Muscle layer of duodenum (tissue), 2 donors: Measurements from ENCODE around the gene PTPRN2.
"Not testable (repeated sequence)": the region's sequence is repeated elsewhere in the genome, so short reads cannot be mapped to it uniquely, and the experiment has no call there.

Source experiments
- H3K27ac ChIP-seq: one replicate; pipeline ENCODE4 v1.7.0; 2013; ENCODE audit warnings: mild to moderate bottlenecking, low read length
- H3K27me3 ChIP-seq: one replicate; pipeline ENCODE4 v1.7.0; 2013; ENCODE audit warnings: low read depth, mild to moderate bottlenecking, control low read depth, low read length
- H3K36me3 ChIP-seq, 2 donors: one replicate each; pipeline ENCODE4 v1.7.0; 2013; ENCODE audit warnings: low read length in 2 of 2, control low read depth in 1 of 2, mild to moderate bottlenecking in 1 of 2; ENCODE audit not compliant: insufficient read depth in 2 of 2, control insufficient read depth in 1 of 2
- H3K4me1 ChIP-seq, 2 donors: one replicate each; pipeline ENCODE4 v1.7.0; 2013; ENCODE audit warnings: low read length in 2 of 2, mild to moderate bottlenecking in 2 of 2, control low read depth in 1 of 2, moderate library complexity in 1 of 2; ENCODE audit not compliant: insufficient read depth in 2 of 2, control insufficient read depth in 1 of 2
- H3K4me3 ChIP-seq, 2 donors: one replicate each; pipeline ENCODE4 v1.7.0; 2013; ENCODE audit warnings: low read length in 2 of 2, low read depth in 1 of 2, mild to moderate bottlenecking in 1 of 2
- H3K9me3 ChIP-seq, 2 donors: one replicate each; pipeline ENCODE4 v1.7.0; 2013; ENCODE audit warnings: low read length in 2 of 2, control low read depth in 1 of 2, mild to moderate bottlenecking in 1 of 2; ENCODE audit not compliant: control insufficient read depth in 1 of 2
- donor health status: healthy.

PTPRN2 gene

DNA sequence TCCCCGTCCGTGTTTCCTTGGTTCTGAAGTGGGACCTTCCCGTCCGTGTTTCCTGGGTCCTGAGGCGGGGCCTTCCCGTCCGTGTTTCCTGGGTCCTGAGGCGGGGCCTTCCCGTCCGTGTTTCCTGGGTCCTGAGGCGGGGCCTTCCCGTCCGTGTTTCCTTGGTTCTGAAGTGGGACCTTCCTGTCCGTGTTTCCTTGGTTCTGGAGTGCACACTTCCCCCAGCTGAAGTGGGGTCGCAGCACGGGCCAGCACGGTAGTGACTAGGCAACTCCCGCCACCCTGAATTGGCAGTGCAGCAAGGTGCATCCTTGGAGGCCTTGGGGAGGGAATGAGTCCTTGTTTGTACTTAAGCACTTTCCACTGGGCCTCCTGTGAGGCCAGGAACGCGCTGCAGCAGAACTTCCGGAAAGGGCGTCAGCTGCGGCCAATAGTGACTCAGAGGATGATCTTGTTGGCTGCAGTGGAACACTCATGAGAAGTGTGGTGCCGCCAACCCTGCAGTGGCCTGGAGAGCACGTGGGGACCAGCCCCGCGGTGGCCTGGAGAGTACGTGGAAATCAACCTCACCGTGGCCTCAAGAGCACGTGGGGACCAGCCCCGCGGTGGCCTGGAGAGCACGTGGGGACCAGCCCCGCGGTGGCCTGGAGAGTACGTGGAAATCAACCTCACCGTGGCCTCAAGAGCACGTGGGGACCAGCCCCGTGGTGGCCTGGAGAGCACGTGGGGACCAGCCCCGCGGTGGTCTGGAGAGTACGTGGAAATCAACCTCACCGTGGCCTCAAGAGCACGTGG, 685.6 kb downstream of the PTPRN2 start:
- H3K27me3 ChIP-seq, H3K36me3 ChIP-seq, H3K27ac ChIP-seq, H3K4me1 ChIP-seq, H3K4me3 ChIP-seq, H3K9me3 ChIP-seq: not testable (repeated sequence)

- H3K27ac ChIP-seq: no peak overlapping the region
- H3K4me1 ChIP-seq: no peaks in the 10 kb centered on the region
- H3K4me3 ChIP-seq: no peak overlapping the region
- H3K27me3 ChIP-seq: no peaks in the 10 kb centered on the region
- H3K9me3 ChIP-seq: no peaks in the 10 kb centered on the region
- H3K36me3 ChIP-seq: no peaks in the 10 kb centered on the region
Measured at GRCh38 chr7:157901166-157901565, 686.5 kb downstream of the PTPRN2 start.

DNA sequence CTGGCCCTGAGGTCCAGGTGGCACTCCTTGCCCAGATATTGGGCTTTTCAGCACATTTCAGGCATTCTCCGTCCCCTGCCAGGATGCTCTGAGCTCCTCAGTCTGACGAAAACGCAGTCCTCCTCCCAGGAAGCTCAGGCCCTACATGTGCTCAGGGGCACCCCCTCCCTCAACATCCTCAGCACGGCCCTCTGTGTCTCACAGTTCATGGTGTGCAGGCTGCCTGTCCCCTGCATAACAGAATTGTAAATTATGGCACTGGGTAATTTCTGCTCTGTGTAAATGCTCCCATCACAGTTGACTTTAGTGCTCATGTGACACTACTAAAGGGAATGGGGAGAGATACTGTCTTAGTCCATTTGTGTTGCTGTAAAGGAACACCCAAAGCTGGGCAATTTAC, 687.1 kb downstream of the PTPRN2 start:
- no peak overlapping the region for H3K27ac ChIP-seq
- H3K4me1 ChIP-seq: no peaks in the 10 kb centered on the region
- H3K4me3 ChIP-seq: no peak overlapping the region
- H3K27me3 ChIP-seq: no peaks in the 10 kb centered on the region
- H3K9me3 ChIP-seq: no peaks in the 10 kb centered on the region
- no peaks in the 10 kb centered on the region for H3K36me3 ChIP-seq

DNA sequence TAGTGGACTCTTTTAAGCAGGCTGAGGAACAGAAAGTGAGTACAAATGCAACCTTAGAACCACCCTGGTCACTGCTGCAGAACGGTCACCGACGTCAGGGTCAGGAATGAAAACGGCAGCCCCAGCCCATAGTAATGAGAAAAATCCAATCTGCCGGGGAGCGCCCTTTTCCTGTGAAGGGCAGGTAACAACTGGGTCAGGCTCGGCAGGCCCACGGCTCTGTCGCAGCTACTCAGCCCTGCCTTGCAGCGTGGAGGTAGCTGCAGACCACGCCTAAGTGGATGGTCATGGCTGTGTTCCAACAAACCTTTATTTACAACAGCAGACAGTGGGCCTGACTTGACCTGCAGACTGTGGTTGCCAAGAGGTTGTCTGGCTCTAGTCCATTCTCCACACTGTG, 687.6 kb downstream of the PTPRN2 start:
- no peaks in the 10 kb centered on the region for H3K9me3 ChIP-seq
- no peaks in the 10 kb centered on the region for H3K4me1 ChIP-seq
- no peaks in the 10 kb centered on the region for H3K27me3 ChIP-seq
- H3K4me3 ChIP-seq: no peak overlapping the region
- H3K36me3 ChIP-seq: no peaks in the 10 kb centered on the region
- no peak overlapping the region for H3K27ac ChIP-seq

- H3K27me3 ChIP-seq: no peaks in the 10 kb centered on the region
- H3K9me3 ChIP-seq: no peaks in the 10 kb centered on the region
- no peak overlapping the region for H3K27ac ChIP-seq
- no peak overlapping the region for H3K4me3 ChIP-seq
- H3K4me1 ChIP-seq: no peaks in the 10 kb centered on the region
- no peaks in the 10 kb centered on the region for H3K36me3 ChIP-seq
Measured at GRCh38 chr7:157898802-157899505, 688.7 kb downstream of the PTPRN2 start.

- no peaks in the 10 kb centered on the region for H3K9me3 ChIP-seq
- H3K27ac ChIP-seq: no peak overlapping the region
- no peaks in the 10 kb centered on the region for H3K27me3 ChIP-seq
- no peaks in the 10 kb centered on the region for H3K36me3 ChIP-seq
- no peaks in the 10 kb centered on the region for H3K4me1 ChIP-seq
- no peak overlapping the region for H3K4me3 ChIP-seq
Measured at GRCh38 chr7:157898261-157898660, 689.4 kb downstream of the PTPRN2 start.

DNA sequence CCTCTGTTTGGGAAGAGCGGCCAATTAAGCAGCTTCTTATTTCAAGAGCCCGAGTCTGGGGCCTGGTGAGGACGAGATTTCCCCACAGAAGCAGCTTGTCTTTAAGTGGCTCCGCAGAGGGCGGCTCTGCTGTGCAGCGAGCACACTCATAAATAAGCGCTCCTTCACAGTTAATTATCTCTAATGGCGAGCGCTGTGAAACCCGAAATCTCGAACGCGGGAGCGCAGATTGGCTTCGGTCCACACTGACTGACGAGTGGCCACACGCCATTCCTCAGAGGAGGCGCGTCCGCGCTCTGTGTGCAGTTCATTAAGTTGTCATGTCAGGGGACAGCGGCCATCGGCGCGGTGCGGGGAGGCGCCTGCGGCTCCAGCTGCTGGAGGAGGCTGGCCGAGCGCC, 689.9 kb downstream of the PTPRN2 start:
- Histone ChIP-seq H3K9me3 (no peaks in the 10 kb centered on the region), H3K27ac (no peak overlapping the region), H3K27me3 (no peaks in the 10 kb centered on the region), H3K4me1 (no peaks in the 10 kb centered on the region), H3K4me3 (no peak overlapping the region), H3K36me3 (no peaks in the 10 kb centered on the region)

GRCh38 chr7:157896774-157897555, 690.7 kb downstream of the PTPRN2 start:
- no peak overlapping the region for H3K4me3 ChIP-seq
- H3K36me3 ChIP-seq: no peaks in the 10 kb centered on the region
- H3K27ac ChIP-seq: no peak overlapping the region
- no peaks in the 10 kb centered on the region for H3K4me1 ChIP-seq
- H3K27me3 ChIP-seq: no peaks in the 10 kb centered on the region
- H3K9me3 ChIP-seq: no peaks in the 10 kb centered on the region

GRCh38 chr7:157896376-157896675, 691.3 kb downstream of the PTPRN2 start:
- H3K4me3 ChIP-seq, H3K27ac ChIP-seq, H3K27me3 ChIP-seq, H3K36me3 ChIP-seq, H3K9me3 ChIP-seq, H3K4me1 ChIP-seq: not testable (repeated sequence)

DNA sequence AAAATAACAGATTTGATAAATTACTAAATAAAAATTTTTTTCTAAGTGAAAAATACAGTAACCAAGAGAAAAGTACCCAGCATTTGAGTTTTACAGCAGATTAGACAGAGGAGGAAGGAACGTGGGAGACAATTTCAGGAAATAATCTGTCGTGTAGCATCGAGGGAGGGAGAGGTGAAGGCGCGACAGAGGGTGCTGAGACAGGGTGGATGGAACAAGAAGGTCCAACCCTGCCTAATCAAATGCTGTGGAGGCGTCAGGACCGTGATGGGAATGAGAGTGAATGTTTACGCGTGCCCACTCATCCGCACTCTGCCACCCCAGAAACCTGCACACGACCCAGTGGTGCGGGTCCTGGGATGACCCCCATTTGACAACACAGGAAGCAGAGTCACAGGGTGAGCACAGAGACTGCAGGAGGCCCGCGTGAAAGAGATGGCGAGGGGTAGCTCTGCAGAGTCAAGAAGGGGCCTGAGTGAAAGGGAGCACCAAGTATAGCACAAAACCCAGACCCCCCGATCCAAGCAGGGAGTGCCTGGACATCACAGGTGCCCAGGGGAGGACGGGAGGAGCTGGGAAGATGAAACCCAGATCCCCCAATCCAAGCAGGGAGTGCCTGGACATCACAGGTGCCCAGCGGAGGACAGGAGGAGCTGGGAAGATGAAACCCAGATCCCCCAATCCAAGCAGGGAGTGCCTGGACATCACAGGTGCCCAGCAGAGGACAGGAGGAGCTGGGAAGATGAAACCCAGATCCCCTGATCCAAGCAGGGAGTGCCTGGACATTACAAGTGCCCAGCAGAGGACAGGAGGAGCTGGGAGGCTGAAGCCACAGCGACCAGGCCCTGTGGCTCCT, 691.9 kb downstream of the PTPRN2 start:
- Histone ChIP-seq H3K27ac (no peak overlapping the region), H3K36me3 (no peaks in the 10 kb centered on the region), H3K4me3 (no peak overlapping the region), H3K27me3 (no peaks in the 10 kb centered on the region), H3K9me3 (no peaks in the 10 kb centered on the region), H3K4me1 (no peaks in the 10 kb centered on the region)

GRCh38 chr7:157895098-157895497, 692.5 kb downstream of the PTPRN2 start:
- H3K4me1 ChIP-seq, H3K27me3 ChIP-seq, H3K9me3 ChIP-seq, H3K4me3 ChIP-seq, H3K27ac ChIP-seq, H3K36me3 ChIP-seq: not testable (repeated sequence)
